Stimulated activated CD4-positive, alpha-beta T cell treated with anti-CD3 and anti-CD28 coated beads, Interleukin-15, amount 100 ng/mL, for 1 hour (primary cell): Measurements from ENCODE around the gene LGALS7.

ENCODE experiments used
- DNase-seq, 2 donors: peaks; one replicate each; pipeline ENCODE4 v3.0.0-alpha.2; 2020; ENCODE audit warnings: low read depth in 1 of 2, low spot score in 1 of 2

LGALS7 gene

DNA sequence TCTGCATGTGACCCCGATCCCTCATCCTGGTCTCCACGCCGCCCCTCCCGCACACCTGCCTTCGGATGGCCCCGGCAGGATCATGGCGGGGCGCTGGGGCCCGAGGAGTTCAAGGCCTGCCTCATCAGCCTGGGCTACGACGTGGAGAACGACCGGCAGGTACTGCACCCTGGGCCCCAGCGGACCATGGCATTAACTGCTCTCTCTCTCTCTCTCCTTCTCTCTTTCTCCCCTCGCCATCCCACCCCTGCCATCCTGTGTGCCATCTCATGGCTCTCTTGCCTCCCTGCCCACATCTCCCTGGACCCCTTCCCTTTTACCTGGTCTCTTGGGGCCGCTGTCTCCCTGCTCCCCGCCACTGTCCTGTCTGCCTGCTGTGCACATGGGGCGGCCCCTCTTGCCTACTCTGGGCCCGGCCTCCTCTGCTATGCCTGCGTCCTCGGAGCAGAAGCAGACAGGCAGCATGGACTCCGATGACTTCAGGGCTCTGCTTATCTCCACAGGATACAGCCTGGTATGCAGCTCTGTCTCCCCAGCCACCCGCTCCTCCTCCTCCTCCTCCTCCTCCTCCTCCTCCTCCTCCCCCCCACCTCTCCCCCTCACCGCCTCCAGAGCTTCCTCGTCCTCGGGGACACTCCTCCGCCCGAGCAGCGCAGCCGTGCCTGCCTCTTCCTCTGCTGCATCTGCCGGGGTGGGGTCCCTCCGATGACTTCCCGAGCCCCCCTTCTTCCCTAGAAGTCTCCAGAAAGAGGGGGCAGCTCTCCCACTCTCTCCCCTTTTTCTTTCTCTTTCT, 45.3 kb downstream of the LGALS7 start:
- DNase-seq, result no peak

DNA sequence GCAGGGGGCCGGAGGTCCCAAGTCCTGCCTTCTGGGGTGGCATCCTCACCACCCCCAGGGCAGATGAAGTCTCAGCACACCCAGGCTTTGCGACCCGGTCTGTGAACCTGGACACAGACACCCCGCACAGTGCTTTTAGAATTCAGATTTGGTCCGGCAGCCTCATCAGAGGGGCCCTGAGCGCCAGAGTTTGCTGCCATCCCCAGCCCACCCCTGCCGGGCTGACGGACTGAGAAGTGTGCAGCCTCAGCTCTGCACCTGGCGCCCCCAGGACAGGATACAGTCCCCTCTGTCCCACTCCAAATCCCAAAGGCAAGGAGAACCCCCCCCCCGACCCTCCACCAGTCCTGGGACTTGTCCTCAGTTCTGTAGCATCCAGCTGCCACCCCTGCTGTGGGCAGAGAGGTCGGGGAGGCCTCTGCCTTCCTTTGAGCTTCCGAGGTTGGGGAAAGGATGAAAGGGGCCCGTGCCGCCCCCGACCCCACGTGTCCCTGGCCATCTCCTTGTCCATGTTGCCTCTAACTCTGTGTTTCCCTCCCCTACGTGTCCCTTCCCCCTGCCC, 45.9 kb downstream of the LGALS7 start:
- DNase-seq, result no peak

DNA sequence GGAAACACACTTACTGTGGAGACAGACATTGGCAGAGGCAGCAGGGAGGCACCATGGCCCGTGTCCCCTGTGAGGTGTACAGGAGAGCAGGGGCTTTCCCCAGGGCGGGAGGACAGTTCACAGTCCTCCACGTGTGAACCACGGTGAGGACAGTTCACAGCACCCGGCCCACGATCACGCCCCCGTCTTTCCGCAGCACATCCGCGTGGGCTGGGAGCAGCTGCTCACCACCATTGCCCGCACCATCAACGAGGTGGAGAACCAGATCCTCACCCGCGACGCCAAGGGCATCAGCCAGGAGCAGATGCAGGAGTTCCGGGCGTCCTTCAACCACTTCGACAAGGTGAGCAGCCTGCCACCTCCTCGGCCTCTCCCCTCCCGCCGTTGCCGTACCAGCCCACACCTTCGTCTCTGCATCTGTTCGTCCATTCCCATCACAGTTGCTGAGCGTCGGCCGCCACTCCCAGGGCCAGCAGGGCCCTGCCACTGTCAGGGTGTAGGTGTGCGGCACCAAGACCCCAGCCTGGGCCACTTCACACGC, 46.5 kb downstream of the LGALS7 start:
- DNase-seq, result no peak

DNA sequence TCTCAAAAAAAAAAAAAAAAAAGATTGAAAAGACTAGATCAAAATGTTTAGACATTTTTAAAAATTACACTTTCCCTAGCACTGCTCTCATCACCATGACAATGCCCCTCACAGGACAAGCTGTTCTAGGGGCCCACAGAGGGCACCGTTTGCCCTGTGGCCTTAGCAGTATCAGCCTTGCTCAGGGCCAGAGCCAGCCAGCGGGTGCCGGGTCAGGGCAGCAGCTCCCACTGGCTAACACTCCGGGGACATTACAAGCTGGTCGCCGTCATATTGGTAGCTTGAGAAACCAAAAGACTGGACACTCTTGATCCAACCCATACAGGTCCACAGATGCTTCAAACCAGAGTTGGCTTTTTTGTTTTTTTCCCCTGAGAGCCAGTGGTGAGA, 47.0 kb downstream of the LGALS7 start:
- DNase-seq, result no peak

DNA sequence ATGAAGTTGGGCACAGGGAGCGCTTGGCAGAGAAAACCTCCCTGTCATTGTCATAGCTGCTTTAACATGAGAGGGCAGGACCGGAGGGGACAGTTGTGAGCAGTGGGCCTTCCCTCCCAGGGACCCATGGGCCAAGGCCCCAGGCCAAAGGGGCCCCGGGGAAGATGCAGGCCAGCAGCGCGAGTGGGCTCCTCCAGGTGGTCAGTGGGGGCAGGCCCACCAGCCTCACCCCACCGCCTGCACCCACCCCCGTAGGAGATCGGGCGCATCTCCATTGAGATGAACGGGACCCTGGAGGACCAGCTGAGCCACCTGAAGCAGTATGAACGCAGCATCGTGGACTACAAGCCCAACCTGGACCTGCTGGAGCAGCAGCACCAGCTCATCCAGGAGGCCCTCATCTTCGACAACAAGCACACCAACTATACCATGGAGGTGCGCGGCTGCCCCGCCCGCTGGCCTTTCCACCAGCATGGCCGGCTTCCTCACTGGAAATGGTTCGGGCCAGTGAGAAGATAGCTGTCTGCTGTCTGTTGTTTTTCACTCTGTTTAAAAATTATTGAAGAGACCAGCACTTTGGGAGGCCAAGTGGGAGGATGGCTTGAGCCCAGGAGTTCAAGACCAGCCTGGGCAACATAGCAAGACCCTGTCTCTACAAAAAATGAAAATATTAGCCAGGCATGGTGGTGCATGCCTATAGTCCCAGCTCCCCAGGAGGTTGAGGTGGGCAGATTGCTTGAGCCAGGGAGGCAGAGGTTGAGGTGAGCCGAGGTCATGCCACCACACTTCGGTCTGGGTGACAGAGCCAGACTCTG, 47.6 kb downstream of the LGALS7 start:
- no peak for DNase-seq

DNA sequence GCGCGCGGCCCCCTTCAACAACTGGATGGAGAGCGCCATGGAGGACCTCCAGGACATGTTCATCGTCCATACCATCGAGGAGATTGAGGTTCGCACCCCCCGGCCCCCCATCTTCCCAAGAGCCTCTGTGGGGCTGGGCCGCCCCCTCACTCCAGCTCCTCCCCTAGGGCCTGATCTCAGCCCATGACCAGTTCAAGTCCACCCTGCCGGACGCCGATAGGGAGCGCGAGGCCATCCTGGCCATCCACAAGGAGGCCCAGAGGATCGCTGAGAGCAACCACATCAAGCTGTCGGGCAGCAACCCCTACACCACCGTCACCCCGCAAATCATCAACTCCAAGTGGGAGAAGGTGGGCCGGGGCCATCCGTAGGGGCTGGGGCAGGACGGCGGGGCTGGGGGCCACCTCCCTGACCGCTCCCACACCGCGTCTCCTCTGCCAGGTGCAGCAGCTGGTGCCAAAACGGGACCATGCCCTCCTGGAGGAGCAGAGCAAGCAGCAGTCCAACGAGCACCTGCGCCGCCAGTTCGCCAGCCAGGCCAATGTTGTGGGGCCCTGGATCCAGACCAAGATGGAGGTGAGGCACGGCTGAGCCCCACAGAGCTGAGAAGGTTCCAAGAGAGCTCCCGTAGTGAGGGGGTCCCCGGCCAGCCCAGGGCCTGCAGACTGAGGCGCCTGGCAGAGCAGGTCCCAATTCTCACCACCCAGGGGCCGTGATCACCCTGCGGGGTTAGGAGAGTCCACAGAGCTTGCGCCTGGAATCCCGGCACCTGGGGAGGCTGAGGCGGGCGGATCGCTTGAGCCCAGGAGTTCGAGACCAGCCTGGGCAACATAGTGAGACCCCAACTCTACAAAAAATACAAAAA, 49.1 kb downstream of the LGALS7 start:
- no peak for DNase-seq

DNA sequence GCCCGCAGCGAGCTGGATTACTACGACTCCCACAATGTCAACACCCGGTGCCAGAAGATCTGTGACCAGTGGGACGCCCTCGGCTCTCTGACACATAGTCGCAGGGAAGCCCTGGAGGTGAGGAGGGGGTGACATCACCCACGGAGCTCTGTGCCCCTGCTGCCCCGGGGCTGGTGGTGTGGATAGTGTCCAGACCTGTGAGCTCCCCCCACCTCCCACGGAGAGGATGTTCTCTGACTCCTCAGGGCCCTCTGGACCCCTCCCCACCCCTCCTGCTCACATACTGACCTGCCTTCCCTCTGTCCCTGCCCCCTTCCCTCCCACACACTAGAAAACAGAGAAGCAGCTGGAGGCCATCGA, 49.7 kb downstream of the LGALS7 start:
- no peak for DNase-seq

DNA sequence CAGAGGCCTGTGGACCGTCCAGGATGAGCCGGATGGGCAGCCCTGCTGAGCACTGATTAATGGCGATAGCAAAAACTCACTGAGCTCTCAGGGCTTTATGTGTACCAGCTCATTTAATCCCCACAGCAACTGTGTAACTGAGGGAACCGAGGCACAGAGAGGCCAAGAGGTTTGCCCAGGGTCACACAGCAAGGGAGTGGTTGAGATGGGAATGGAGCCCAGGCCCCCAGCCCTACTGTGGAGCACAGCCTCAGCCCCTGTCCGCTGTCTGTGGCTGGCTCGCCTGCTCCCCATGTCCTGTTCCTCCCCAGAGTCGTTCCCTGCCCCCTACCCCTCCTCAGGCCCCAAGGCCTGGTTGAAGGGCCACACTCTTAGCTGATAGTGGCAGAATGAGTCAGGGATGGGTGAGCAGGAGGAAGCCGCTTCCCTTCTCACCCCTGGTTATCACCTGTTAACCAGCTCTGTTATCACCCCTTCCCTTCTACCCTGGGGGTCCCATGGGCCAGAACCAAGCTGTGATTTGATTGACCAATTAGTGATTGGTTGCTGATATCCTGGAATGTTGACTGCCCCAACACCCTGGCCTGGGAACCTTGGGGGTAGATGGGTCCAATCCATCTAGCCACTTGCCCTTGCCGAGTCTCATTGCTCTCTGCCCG, 50.2 kb downstream of the LGALS7 start:
- no peak for DNase-seq

DNA sequence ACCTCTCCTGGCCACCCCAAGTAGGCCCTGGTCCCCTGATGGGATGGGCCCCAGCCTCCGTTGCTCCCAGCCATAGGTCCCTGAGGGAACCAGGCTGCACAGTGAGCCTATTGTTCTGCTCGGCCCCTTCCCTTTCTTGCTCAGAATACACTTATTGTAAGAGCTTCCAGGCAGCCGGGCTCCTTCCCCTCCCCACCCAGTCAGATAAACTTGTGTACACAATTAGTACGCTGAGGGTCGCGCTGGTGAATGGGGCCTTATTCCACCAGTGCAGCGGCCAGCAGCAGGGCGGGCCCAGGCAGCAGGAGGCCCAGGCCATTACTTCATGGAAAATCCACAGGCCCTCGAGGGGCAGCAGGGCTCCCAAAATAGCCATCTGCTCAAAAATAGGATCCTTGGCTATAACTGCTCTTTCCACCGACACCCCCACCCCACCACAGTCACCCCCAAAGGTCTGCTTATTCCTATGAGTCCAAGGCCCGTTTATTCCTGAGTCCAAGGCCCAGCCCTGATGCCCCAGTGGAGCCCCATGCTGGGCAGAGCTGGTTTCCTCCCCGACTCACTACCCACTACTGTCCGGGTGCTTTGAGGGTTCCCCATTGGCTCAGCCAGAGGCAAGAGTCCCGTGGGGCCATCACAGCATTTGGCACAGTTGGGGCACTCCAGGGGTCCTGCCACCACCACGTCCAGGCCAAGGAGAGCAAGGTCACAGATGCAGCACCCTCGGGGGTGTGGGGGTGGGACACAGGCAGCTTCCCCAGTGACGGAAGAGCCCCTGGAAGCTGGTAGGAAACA, 51.1 kb downstream of the LGALS7 start:
- no peak for DNase-seq

DNA sequence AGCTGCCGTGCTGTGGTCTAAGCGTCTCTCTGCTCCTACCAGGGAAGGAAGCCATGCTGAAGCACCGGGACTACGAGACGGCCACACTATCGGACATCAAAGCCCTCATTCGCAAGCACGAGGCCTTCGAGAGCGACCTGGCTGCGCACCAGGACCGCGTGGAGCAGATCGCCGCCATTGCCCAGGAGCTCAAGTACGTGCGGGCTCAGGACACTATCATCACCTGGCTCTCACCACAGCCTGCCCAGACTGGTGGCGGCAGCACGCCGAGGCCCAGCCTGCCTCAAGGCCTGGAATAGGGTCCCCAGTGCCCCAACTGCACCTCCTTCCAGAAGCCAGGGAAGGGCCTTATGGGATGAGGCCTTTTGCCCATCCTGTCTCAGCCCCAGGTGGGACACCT, 51.8 kb downstream of the LGALS7 start:
- DNase-seq, result no peak
